GM19043 (cell line): ENCODE results near the gene SLC66A2.

Experiments
- ATAC-seq: cut with Tn5 transposase; IDR thresholded peaks from one replicate; pipeline ENCODE4 v1.9.1; 2021; ENCODE audit warnings: low read depth; ENCODE audit not compliant: unreplicated experiment

SLC66A2 gene

GRCh38 chr18:79952456-79952995, 1.1 kb upstream of the SLC66A2 start:
- no peak for ATAC-seq

DNA sequence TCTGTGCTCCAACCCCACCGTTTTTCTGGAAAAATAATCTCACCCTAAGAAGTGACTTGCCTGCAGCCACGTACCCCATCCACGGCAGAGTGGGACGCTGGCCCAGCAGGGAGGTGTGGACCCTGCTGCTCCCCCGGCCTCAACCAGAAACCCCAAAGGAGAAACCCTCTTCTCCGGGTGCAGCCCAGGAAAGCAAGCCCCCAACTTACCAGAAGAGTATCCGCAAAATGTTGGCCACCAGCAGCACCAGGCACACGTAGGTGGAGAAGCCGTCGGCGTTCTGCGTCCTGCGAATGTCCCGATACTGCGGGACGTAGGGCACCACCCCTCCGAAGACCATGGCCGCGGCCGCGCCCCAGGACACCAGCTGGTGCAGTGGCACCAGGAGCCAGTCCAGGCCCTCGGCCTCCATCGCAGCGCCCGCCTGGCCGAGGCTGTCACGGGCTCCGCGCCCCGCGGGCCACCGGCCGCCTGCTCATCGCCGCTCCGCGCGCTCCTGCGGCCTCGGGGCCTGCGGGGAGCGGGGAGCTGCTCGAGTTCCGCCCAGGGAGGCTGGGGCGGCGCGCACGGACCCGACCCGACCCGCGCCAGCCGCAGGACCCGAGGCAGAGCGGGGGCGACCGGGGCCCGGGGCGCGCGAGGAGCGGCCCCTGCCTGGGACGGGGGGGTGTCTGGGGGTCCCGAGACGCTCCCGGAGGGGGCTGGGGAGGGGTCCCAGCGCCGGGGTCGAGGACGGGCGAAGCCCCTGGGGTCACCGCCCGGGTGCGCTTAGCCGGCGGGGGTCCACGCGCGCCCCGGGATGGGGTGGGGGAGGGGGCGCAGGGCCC, 725 bp downstream of the SLC66A2 start:
- ATAC-seq = no peak

DNA sequence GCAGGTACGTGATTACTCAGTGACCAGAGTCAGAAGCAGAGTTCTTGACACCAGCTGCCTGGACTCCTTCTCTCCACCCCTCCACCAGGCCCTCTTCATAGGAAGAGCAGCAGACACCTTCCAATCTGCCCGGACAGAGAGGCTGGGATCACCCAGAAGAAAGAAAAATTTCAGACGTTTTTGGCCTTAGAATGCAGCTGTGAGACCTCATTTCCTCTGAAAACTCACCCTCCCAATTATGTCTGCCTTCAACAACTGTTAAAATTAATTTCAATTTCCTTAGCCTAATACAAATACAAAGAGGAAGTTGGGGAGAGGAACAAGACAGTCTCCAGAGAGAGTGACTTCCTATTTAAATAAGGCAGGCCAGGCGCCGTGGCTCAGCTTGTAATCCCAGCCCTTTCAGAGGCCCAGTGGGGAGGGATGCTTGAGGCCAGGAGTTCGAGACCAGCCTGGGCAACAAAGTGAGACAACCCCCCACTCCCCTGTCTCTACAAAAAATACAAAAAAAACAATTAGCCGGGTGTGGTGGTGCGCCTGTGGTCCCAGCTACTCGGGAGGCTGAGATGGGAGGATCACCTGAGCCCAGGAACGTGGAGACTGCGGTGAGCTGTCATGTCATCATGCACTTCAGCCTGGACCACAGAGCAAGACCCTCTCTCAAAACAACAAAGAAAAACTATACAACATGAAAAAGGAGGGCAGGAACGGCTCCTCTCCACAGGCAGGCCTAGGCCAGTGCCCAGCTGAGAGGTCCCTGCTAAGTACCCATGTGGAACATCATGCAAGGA, 1.6 kb downstream of the SLC66A2 start:
- ATAC-seq = no peak

DNA sequence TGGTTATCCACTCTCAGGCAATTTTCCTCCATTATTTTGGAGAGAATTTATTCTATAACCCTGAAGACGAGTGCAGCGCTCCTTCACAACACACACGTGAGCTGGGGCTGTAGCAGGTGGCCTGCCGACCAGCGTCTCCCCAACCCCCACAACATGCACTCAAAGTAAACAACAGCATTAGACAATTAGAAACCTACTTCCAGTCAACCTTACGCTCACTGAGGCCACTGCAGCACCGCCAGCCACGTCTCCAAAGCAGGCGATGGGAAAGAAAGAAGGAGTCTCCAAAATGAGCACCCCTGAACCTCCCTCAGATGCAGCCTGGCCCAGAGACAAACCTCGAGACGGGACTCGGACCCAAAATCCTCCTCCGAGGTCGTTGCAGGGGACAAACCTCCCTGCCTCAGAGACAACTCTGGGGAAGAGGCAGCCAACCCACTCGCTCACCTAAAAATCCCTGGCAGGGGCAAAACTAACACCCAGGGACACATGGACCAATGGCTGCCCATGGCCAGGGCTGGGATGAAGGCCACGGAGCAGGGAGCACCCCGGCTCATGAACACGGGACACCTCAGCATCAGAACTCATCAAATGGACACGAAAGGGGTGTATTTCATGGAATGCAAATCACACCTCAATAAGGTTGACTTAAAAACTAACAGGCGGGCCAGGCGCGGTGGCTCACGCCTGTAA, 2.6 kb downstream of the SLC66A2 start:
- no peak for ATAC-seq

GRCh38 chr18:79947881-79948610, 3.4 kb downstream of the SLC66A2 start:
- no peak for ATAC-seq

GRCh38 chr18:79947054-79947755, 4.2 kb downstream of the SLC66A2 start:
- ATAC-seq = no peak

DNA sequence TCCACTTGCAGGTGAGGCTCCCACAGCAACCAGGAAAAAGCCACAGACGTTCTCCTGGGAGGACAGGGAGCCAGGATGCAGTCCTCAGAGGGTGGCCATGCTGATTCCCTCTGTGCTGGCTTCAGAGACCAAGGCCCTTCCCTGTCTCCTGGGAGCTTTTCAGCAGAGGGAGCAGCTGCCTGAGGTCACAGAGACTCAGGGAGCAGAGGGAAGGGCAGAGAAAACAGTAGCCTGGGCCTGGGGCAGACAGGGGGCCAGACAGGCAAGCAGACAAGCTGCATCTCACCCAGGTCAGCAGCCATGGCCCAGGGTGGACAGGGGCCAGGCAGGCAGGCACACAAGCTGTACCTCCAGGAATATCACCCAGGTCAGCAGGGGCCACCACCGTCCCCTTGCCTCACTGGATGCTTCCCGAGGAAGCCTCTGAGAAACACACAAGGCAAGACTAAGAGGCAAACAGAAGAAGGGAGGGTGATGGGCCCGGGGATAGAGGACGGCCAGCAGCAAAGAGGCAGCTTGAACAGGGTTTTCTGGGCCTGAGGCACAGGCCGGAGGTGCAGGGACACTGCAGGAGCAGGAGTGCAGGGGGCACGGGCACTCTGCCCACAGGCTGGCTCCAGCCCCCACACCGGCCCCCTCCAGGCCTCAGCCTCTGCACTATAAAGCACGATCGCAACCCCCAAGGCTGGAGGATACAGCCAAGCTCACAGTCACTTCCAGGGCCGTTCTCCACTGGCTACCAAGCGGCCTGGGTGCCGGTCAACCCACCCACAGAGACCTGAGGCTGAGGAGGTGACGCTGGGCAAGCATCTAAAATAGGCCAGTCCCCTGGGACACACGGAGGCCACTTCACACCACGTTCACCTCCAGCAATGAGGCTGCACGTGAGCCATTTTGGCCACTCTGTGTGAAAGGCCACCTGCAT, 6.1 kb downstream of the SLC66A2 start:
- no peak for ATAC-seq

DNA sequence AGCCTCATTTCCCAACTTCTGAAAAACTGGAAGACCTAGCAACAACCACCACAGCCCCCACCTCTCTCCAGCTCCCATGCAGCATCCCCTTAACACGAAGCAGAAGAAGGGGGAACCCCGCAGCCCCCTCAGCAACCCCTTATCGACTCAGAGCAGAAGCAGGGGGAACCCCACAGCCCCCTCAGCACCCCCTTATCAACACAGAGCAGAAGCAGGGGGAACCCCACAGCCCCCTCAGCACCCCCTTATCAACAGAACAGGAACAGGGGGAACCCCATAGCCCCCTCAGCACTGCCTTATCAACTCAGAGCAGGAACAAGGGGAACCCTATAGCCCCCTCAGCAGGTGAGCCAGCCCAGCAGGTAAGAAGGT, 6.7 kb downstream of the SLC66A2 start:
- ATAC-seq = no peak

DNA sequence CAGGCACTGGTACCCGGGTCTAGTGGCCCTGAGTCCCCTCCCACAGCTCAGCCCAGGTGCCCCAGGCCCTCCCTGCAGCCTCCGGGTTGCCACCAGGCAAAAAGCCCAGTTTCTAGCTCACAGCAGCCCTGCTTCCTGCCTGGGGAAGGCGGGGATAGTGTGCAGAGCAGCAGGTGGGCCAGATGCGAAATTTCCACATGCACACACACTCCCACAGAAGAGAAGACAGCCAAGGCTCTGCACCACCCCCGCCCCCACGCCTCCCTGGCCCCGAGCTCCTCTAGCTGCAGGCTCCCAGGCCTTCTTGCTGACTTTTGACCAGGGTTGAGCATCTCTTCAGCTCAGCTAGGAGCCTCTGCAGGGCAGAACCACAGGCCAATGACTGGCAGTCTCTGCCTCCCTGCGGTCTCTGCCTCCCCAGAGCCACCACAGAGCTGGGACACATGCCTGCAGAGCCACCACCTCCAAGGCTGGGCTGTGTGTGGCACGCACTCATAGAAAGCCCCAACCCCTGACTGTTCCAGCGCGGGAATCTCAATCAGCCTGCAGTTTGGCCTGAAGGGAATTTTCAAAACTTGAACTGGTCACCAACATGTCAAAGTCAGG, 7.2 kb downstream of the SLC66A2 start:
- no peak for ATAC-seq

- ATAC-seq = no peak
Measured at GRCh38 chr18:79943608-79944125, 7.8 kb downstream of the SLC66A2 start.

GRCh38 chr18:79942786-79943607, 8.5 kb downstream of the SLC66A2 start:
- no peak for ATAC-seq

GRCh38 chr18:79942211-79942610, 9.2 kb downstream of the SLC66A2 start:
- ATAC-seq = no peak

DNA sequence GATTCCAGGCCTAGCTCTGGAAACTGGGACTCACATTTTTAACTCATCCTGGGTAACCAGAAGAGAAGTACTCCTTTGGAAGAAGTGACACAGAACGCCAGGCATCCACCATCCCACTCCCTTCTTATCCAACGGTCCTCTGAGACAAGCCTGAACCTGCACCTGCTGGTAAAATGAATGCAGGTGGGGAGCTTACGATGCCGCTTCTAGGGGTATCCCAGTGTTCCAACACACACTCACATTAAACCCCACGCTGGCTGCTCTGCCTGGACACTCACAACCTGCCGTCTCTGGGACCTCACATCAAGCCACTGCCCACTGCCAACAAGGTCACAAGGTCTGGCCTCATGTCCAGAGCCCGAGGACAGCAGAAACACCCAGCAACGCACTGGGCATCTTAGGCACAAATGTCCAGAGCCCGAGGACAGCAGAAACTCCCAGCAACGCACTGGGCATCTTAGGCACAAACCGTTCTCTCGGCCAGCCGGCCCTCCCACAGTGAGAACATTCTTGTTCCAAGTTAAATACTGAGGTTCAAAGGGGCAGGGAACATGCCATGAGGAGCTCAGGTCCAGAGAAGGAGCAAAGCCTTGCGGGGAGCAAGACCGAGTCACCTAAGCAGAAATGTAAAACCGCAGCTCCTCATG, 9.9 kb downstream of the SLC66A2 start:
- ATAC-seq = no peak

DNA sequence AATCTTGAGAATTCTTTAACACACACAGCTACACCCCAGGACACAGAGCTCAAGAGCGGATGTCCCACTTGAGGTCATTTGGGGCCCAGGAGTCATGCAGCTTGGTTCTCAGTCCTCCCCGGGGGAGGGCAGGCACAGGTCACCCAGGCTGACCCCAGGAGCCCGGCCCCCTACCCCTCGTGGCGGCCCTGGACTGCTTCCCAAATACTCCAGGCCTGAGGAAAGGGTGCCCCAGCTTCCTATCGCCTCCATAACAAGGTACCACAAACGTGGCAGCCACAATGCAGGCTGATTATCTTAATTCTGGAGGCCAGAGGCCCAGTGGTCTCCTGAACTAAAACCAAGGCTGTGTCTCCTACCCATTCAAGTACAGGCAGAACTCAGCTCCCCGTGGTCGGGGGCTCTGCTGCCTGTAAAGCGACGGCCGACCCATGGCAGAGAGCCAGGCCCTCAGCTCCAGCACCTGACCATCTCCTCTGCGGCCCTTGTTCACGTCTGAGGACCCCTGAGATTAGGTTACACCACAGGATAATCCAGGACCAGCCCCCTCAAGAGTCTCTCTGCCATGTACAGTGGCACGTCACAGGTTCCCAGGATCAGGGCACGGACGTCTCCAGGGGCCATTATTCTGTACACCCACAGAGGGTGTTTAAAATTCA, 10.5 kb downstream of the SLC66A2 start:
- ATAC-seq = no peak

- no peak for ATAC-seq
Measured at GRCh38 chr18:79940126-79940813, 11.2 kb downstream of the SLC66A2 start.

- ATAC-seq = no peak
Measured at GRCh38 chr18:79939096-79939495, 12.4 kb downstream of the SLC66A2 start.
